ENCODE measurements around the gene NAV2.

DNA sequence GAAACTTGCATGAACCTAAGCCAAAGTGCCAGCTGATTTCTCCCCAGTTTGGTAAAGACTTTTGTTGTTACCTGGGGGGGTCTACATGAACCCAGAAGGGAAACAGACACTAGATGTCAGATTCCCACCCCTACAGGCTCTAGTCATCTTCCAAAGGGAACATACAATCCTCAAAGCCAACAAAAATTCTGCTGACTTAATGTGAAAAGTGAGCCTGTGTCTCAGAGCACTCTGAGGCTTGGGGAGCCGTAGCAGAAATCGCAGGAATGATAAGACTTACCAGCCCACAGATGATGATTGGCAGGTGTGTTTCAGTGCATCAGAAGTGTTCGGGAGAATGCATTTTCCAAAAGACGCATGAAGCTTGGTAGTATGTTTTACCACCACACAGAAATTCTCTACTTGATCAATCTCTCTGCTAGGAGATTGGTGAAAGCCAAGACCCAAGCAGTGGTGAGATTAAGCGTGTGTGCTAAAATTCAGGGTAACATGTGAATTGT, 260.5 kb downstream of the NAV2 start:
- TF ChIP-seq, protein P1, sequence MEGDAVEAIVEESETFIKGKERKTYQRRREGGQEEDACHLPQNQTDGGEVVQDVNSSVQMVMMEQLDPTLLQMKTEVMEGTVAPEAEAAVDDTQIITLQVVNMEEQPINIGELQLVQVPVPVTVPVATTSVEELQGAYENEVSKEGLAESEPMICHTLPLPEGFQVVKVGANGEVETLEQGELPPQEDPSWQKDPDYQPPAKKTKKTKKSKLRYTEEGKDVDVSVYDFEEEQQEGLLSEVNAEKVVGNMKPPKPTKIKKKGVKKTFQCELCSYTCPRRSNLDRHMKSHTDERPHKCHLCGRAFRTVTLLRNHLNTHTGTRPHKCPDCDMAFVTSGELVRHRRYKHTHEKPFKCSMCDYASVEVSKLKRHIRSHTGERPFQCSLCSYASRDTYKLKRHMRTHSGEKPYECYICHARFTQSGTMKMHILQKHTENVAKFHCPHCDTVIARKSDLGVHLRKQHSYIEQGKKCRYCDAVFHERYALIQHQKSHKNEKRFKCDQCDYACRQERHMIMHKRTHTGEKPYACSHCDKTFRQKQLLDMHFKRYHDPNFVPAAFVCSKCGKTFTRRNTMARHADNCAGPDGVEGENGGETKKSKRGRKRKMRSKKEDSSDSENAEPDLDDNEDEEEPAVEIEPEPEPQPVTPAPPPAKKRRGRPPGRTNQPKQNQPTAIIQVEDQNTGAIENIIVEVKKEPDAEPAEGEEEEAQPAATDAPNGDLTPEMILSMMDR (IDR thresholded peaks at IDR 0.05) = no peak
- TF ChIP-seq POLR2AphosphoS5 (IDR thresholded peaks at IDR 0.05; ENCODE audit: low read depth, low read length) = no peak
- TF ChIP-seq, protein P2, sequence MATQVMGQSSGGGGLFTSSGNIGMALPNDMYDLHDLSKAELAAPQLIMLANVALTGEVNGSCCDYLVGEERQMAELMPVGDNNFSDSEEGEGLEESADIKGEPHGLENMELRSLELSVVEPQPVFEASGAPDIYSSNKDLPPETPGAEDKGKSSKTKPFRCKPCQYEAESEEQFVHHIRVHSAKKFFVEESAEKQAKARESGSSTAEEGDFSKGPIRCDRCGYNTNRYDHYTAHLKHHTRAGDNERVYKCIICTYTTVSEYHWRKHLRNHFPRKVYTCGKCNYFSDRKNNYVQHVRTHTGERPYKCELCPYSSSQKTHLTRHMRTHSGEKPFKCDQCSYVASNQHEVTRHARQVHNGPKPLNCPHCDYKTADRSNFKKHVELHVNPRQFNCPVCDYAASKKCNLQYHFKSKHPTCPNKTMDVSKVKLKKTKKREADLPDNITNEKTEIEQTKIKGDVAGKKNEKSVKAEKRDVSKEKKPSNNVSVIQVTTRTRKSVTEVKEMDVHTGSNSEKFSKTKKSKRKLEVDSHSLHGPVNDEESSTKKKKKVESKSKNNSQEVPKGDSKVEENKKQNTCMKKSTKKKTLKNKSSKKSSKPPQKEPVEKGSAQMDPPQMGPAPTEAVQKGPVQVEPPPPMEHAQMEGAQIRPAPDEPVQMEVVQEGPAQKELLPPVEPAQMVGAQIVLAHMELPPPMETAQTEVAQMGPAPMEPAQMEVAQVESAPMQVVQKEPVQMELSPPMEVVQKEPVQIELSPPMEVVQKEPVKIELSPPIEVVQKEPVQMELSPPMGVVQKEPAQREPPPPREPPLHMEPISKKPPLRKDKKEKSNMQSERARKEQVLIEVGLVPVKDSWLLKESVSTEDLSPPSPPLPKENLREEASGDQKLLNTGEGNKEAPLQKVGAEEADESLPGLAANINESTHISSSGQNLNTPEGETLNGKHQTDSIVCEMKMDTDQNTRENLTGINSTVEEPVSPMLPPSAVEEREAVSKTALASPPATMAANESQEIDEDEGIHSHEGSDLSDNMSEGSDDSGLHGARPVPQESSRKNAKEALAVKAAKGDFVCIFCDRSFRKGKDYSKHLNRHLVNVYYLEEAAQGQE (IDR thresholded peaks at IDR 0.05; ENCODE audit: insufficient read depth in 1 of 2, low read depth in 2 of 2, low read length in 1 of 2) = no peak
